DOHH2 (cell line): ENCODE data around the gene TTC7B.

Experiments
- CTCF ChIP-seq: fragments of 200-600 bp; sonication (generic); IDR thresholded peaks from one replicate; pipeline ENCODE4 v1.5.1; 2014; ENCODE audit warnings: antibody characterized with exemption, mild to moderate bottlenecking, low read depth, low read length; ENCODE audit not compliant: poor library complexity, severe bottlenecking
- EZH2phosphoT487 ChIP-seq: fragments of 200-600 bp; sonication (generic); IDR thresholded peaks from 2 replicates; pipeline ENCODE4 v1.6.1; 2017; ENCODE audit warnings: borderline replicate concordance, mild to moderate bottlenecking, antibody characterized with exemption, low read length, moderate library complexity, mixed read lengths

DNA sequence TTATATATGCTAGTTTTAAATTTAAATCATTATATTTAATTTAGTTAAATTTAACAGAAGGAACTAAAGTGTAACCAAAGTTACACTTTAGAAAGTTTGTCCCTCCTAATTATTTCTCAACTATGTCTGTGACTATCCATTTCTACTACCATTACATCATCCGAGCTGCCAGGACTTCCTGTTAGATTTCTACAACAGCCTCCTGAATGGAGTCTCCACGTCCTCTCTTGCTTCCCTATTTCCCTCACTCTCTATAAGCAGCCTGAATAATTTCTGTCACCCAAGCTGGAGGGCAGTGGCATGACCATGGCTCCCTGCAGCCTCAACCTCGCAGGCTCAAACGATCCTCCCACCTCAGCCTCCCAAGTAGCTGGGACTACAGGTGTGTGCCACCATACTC is 84.1 kb downstream of the TTC7B start:
- TF ChIP-seq CTCF (no peak), EZH2phosphoT487 (no peak)
